Natural killer cell treated with Interleukin-12 subunit alpha and Interleukin-12 subunit beta and Interleukin-15 and Interleukin-18, amount 100 ng/mL, for 72 hours (primary cell): ENCODE measurements around the gene CCDC183. TPM values are rescaled to one million over a fixed set of nuclear protein-coding genes. Genes with fewer than 3 reads are reported as not detected.
A peak's percentile ranks its signal among the peaks of the same experiment; 100 is the strongest.
"Not testable (repeated sequence)": the region's sequence is repeated elsewhere in the genome, so short reads cannot be mapped to it uniquely, and the experiment has no call there.

Source experiments
- ATAC-seq, 2 donors: fragments of 150-1000 bp; cut with Tn5 transposase in 1 of 2; sonication (Bioruptor Pico), chemical (Tn5 transposase) in 1 of 2; 2 replicates each; pipeline ENCODE4 v1.10.0; 2021
- DNase-seq: peaks from one replicate; pipeline ENCODE4 v3.0.0; 2022; ENCODE audit warnings: low spot score
- H3K27ac Mint-ChIP-seq, 2 donors: 1 replicate in 1 of 2; 2 replicates in 1 of 2; pipeline ENCODE4 v1.8.0; 2022; ENCODE audit warnings: mixed read lengths in 2 of 2, mild to moderate bottlenecking in 1 of 2, moderate library complexity in 1 of 2
- H3K27me3 Mint-ChIP-seq, 2 donors: 1 replicate in 1 of 2; 2 replicates in 1 of 2; pipeline ENCODE4 v1.8.0; 2022; ENCODE audit warnings: mixed read lengths in 2 of 2
- H3K36me3 Mint-ChIP-seq: one replicate; pipeline ENCODE4 v1.8.0; 2022; ENCODE audit warnings: mixed read lengths
- H3K4me1 Mint-ChIP-seq, 2 donors: 1 replicate in 1 of 2; 2 replicates in 1 of 2; pipeline ENCODE4 v1.8.0; 2022; ENCODE audit warnings: low read depth in 2 of 2, mixed read lengths in 2 of 2, mild to moderate bottlenecking in 1 of 2
- H3K4me3 Mint-ChIP-seq: one replicate; pipeline ENCODE4 v1.8.0; 2022; ENCODE audit warnings: mixed read lengths
- H3K9me3 Mint-ChIP-seq: 2 replicates; pipeline ENCODE4 v1.8.0; 2022; ENCODE audit warnings: mixed read lengths
- total RNA-seq, 2 donors: library from RNA; stranded (reverse); gene quantifications; one replicate each; pipeline ENCODE4 v1.2.3, GENCODE V29; 2022

The CCDC183 gene
- total RNA-seq, 2 donors from 2014 or later, result 0.38 to 0.45 TPM

- DNase-seq, result peak; percentile 44
- not testable (repeated sequence) for ATAC-seq
Observed at GRCh38 chr9:136833381-136834048, 37.4 kb downstream of the CCDC183 start.

GRCh38 chr9:136835162-136835931 lies 39.2 kb downstream of the CCDC183 start:
- DNase-seq (no peak), ATAC-seq (no peak)
- Mint-ChIP-seq H3K4me3 (no peak overlapping the region), H3K27ac (no peak overlapping the region), H3K4me1 (peaks cover 4% of the 10 kb centered on the region in 2 donors), H3K36me3 (no peaks in the 10 kb centered on the region), H3K27me3 (no peaks in the 10 kb centered on the region), H3K9me3 (no peaks in the 10 kb centered on the region)

More at GRCh38 chr9:136833381-136834048, 37.4 kb downstream of the CCDC183 start:
- not testable (repeated sequence) for H3K4me3 Mint-ChIP-seq, H3K27ac Mint-ChIP-seq, H3K4me1 Mint-ChIP-seq, H3K36me3 Mint-ChIP-seq, H3K9me3 Mint-ChIP-seq, H3K27me3 Mint-ChIP-seq

GRCh38 chr9:136835932-136836904 lies 40.1 kb downstream of the CCDC183 start:
- ATAC-seq (no peak), DNase-seq (no peak)
- peaks cover 4% of the 10 kb centered on the region in 2 donors for H3K4me1 Mint-ChIP-seq
- no peak overlapping the region for H3K27ac Mint-ChIP-seq
- no peak overlapping the region for H3K4me3 Mint-ChIP-seq
- no peaks in the 10 kb centered on the region for H3K9me3 Mint-ChIP-seq
- H3K27me3 Mint-ChIP-seq, result no peaks in the 10 kb centered on the region
- H3K36me3 Mint-ChIP-seq, result no peaks in the 10 kb centered on the region

GRCh38 chr9:136837146-136837855 lies 41.2 kb downstream of the CCDC183 start:
- no peak overlapping the region for H3K27ac Mint-ChIP-seq
- ATAC-seq, result no peak
- no peaks in the 10 kb centered on the region for H3K9me3 Mint-ChIP-seq
- no peak for DNase-seq
- H3K36me3 Mint-ChIP-seq, result no peaks in the 10 kb centered on the region
- peaks cover 4 to 6% of the 10 kb centered on the region in 2 donors for H3K4me1 Mint-ChIP-seq
- H3K4me3 Mint-ChIP-seq, result no peak overlapping the region
- H3K27me3 Mint-ChIP-seq, result no peaks in the 10 kb centered on the region

- not testable (repeated sequence) for H3K9me3 Mint-ChIP-seq, H3K27ac Mint-ChIP-seq, H3K27me3 Mint-ChIP-seq, H3K4me1 Mint-ChIP-seq, DNase-seq, H3K36me3 Mint-ChIP-seq, ATAC-seq, H3K4me3 Mint-ChIP-seq
Observed at GRCh38 chr9:136837856-136838277, 41.7 kb downstream of the CCDC183 start.

GRCh38 chr9:136838314-136839228 lies 42.4 kb downstream of the CCDC183 start:
- peaks cover 4 to 7% of the 10 kb centered on the region in 2 donors for H3K4me1 Mint-ChIP-seq
- no peak for DNase-seq
- H3K9me3 Mint-ChIP-seq, result no peaks in the 10 kb centered on the region
- ATAC-seq, result no peak
- no peaks in the 10 kb centered on the region for H3K36me3 Mint-ChIP-seq
- H3K4me3 Mint-ChIP-seq, result no peak overlapping the region
- H3K27me3 Mint-ChIP-seq, result no peaks in the 10 kb centered on the region
- no peak overlapping the region for H3K27ac Mint-ChIP-seq

- DNase-seq, result no peak
- Mint-ChIP-seq H3K9me3 (no peaks in the 10 kb centered on the region), H3K27ac (no peak overlapping the region), H3K27me3 (no peaks in the 10 kb centered on the region), H3K4me3 (no peak overlapping the region), H3K36me3 (no peaks in the 10 kb centered on the region), H3K4me1 (peaks cover 4 to 7% of the 10 kb centered on the region in 2 donors)
- ATAC-seq, result no peak
Observed at GRCh38 chr9:136839229-136840139, 43.3 kb downstream of the CCDC183 start.

- Mint-ChIP-seq H3K4me1 (peaks cover 4 to 7% of the 10 kb centered on the region in 2 donors), H3K36me3 (no peaks in the 10 kb centered on the region), H3K27ac (no peak overlapping the region), H3K4me3 (no peak overlapping the region), H3K9me3 (no peaks in the 10 kb centered on the region), H3K27me3 (no peaks in the 10 kb centered on the region)
- DNase-seq (no peak), ATAC-seq (no peak)
Observed at GRCh38 chr9:136840140-136840876, 44.2 kb downstream of the CCDC183 start.

GRCh38 chr9:136840877-136841645 lies 44.9 kb downstream of the CCDC183 start:
- DNase-seq, result no peak
- H3K36me3 Mint-ChIP-seq, result no peaks in the 10 kb centered on the region
- peaks cover 4 to 7% of the 10 kb centered on the region in 2 donors for H3K4me1 Mint-ChIP-seq
- no peak overlapping the region for H3K27ac Mint-ChIP-seq
- H3K9me3 Mint-ChIP-seq, result no peaks in the 10 kb centered on the region
- H3K4me3 Mint-ChIP-seq, result no peak overlapping the region
- no peak for ATAC-seq
- H3K27me3 Mint-ChIP-seq, result no peaks in the 10 kb centered on the region

- peak overlapping the region in 1 of 2 donors; percentile 35 for H3K27ac Mint-ChIP-seq
- not testable (repeated sequence) for H3K36me3 Mint-ChIP-seq, H3K27me3 Mint-ChIP-seq, ATAC-seq, DNase-seq, H3K9me3 Mint-ChIP-seq
- peak overlapping the region; percentile 86 for H3K4me3 Mint-ChIP-seq
- H3K4me1 Mint-ChIP-seq, result peaks cover 4 to 11% of the 10 kb centered on the region in 2 donors
Observed at GRCh38 chr9:136841646-136842379, 45.7 kb downstream of the CCDC183 start.
